ENCODE data around the gene HORMAD2.
A peak's percentile ranks its signal among the peaks of the same experiment; 100 is the strongest.
"Not testable (repeated sequence)": the region's sequence is repeated elsewhere in the genome, so short reads cannot be mapped to it uniquely, and the experiment has no call there.

Gene HORMAD2

DNA sequence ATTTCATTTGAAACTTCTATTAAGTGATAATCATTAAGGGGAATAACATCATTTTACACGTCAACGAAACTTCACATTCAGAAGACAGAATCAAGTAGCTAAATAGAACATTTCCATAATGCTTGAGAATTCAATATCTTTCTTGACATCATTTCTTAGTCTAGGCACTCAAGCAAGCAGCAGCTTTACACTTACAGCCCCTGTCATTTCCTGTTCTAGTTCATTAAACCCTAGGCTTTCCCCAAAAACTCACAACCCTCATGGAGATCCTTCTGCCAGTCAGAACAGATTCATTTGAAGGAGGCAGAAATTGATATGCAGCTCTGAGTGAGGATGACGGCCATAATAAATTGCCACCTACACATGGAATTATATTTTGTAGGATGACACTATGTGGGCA, 5.3 kb upstream of the HORMAD2 start:
- no peak overlapping the region for H3K4me3 Mint-ChIP-seq
- DNase-seq = no peak
- peaks cover 13% of the 10 kb centered on the region for H3K27me3 Mint-ChIP-seq
- no peaks in the 10 kb centered on the region for H3K9me3 Mint-ChIP-seq
- H3K36me3 Mint-ChIP-seq (ENCODE audit: low read depth) = no peaks in the 10 kb centered on the region
- H3K4me1 Mint-ChIP-seq (ENCODE audit: low read depth) = peaks cover 18% of the 10 kb centered on the region
- H3K27ac Mint-ChIP-seq = no peak overlapping the region

GRCh38 chr22:30077279-30077880, 2.9 kb upstream of the HORMAD2 start:
- Mint-ChIP-seq H3K27me3 (peaks cover 21% of the 10 kb centered on the region), H3K27ac (no peak overlapping the region), H3K4me1 (ENCODE audit: low read depth) (peaks cover 18% of the 10 kb centered on the region), H3K4me3 (no peak overlapping the region), H3K9me3 (no peaks in the 10 kb centered on the region), H3K36me3 (ENCODE audit: low read depth) (no peaks in the 10 kb centered on the region)
- DNase-seq = no peak

- no peak for DNase-seq
- Mint-ChIP-seq H3K36me3 (ENCODE audit: low read depth) (no peaks in the 10 kb centered on the region), H3K27me3 (peaks cover 21% of the 10 kb centered on the region), H3K27ac (peak overlapping the region; percentile 83), H3K9me3 (no peaks in the 10 kb centered on the region), H3K4me3 (peak overlapping the region; percentile 6), H3K4me1 (ENCODE audit: low read depth) (peaks cover 16% of the 10 kb centered on the region)
These were observed 1.6 kb upstream of the HORMAD2 start for GRCh38 chr22:30078320-30079311.

GRCh38 chr22:30080805-30081204, 541 bp downstream of the HORMAD2 start:
- Mint-ChIP-seq H3K9me3 (no peaks in the 10 kb centered on the region), H3K36me3 (ENCODE audit: low read depth) (no peaks in the 10 kb centered on the region), H3K4me3 (no peak overlapping the region), H3K27me3 (peaks cover 16% of the 10 kb centered on the region), H3K27ac (no peak overlapping the region), H3K4me1 (ENCODE audit: low read depth) (peaks cover 16% of the 10 kb centered on the region)
- no peak for DNase-seq

GRCh38 chr22:30086496-30086895, 6.2 kb downstream of the HORMAD2 start:
- Mint-ChIP-seq H3K27me3 (peaks cover 7% of the 10 kb centered on the region), H3K27ac (no peak overlapping the region), H3K9me3 (no peaks in the 10 kb centered on the region), H3K36me3 (ENCODE audit: low read depth) (no peaks in the 10 kb centered on the region), H3K4me1 (ENCODE audit: low read depth) (peaks cover 8% of the 10 kb centered on the region), H3K4me3 (no peak overlapping the region)
- DNase-seq = no peak

DNA sequence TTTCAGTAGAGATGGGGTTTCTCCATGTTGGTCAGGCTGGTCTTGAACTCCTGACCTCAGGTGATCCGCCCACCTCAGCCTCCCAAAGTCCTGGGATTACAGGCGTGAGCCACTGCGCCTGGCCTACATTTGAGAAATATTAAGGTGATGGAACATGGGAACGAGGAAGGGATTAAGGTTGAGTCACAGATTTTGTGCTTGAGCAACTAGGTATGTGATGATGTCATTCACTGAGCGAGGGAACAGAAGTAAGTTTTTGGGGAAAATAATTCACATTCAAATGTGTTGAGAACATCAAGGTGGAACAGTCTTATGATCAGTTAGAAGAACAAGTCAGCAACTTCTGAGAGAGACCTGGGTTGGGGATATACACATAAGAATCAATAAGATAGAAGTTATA, 6.8 kb downstream of the HORMAD2 start:
- DNase-seq; H3K27ac Mint-ChIP-seq; H3K4me3 Mint-ChIP-seq; H3K27me3 Mint-ChIP-seq; H3K9me3 Mint-ChIP-seq; H3K4me1 Mint-ChIP-seq (ENCODE audit: low read depth); H3K36me3 Mint-ChIP-seq (ENCODE audit: low read depth): not testable (repeated sequence)

GRCh38 chr22:30087611-30088010, 7.3 kb downstream of the HORMAD2 start:
- Mint-ChIP-seq H3K9me3 (no peaks in the 10 kb centered on the region), H3K4me3 (no peak overlapping the region), H3K4me1 (ENCODE audit: low read depth) (peaks cover 8% of the 10 kb centered on the region), H3K36me3 (ENCODE audit: low read depth) (no peaks in the 10 kb centered on the region), H3K27me3 (peaks cover 11% of the 10 kb centered on the region), H3K27ac (no peak overlapping the region)
- no peak for DNase-seq

DNA sequence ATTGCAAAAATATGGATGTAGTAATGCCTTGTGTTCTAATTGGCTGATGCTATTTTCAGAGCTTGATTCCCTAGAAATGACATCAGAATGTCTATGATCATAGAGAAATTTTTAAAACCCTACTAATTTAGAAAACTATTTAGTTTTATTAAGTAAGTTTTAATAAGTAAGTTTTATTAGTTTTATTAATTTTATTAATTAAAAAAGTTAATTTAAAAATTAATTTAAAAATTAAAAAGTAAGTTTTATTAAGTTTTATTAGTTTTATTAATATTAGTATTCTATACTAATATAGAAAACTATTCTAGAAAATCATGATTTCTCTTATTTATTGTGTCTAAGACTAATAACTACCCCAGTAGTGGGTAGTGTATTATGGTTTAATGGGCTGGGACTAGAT, 8.2 kb downstream of the HORMAD2 start:
- Mint-ChIP-seq H3K27me3 (peaks cover 16% of the 10 kb centered on the region), H3K4me1 (ENCODE audit: low read depth) (peaks cover 8% of the 10 kb centered on the region), H3K27ac (no peak overlapping the region), H3K9me3 (no peaks in the 10 kb centered on the region), H3K36me3 (ENCODE audit: low read depth) (no peaks in the 10 kb centered on the region), H3K4me3 (no peak overlapping the region)
- no peak for DNase-seq

DNA sequence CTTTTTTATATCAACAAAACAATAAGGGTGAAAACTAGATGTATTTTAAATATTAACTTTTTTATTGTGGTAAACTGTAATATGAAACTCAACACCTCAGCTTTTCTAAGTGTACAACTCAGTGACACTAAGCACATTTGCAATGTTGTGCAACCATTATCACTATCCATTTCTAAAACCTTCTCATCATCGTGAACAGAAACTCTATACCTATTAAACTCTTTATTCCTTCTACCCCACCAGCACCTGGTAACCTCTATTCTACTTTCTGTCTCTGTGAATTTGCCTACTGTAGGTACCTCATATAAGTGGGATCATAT, 9.4 kb downstream of the HORMAD2 start:
- DNase-seq = no peak
- Mint-ChIP-seq H3K4me1 (ENCODE audit: low read depth) (peaks cover 8% of the 10 kb centered on the region), H3K27ac (no peak overlapping the region), H3K27me3 (peaks cover 19% of the 10 kb centered on the region), H3K9me3 (peaks cover 4% of the 10 kb centered on the region), H3K4me3 (no peak overlapping the region), H3K36me3 (ENCODE audit: low read depth) (no peaks in the 10 kb centered on the region)

- no peak overlapping the region for H3K27ac Mint-ChIP-seq
- H3K9me3 Mint-ChIP-seq = peaks cover 6% of the 10 kb centered on the region
- no peak for DNase-seq
- H3K27me3 Mint-ChIP-seq = peaks cover 22% of the 10 kb centered on the region
- H3K4me1 Mint-ChIP-seq (ENCODE audit: low read depth) = peaks cover 1% of the 10 kb centered on the region
- no peak overlapping the region for H3K4me3 Mint-ChIP-seq
- H3K36me3 Mint-ChIP-seq (ENCODE audit: low read depth) = no peaks in the 10 kb centered on the region
These were observed 12.4 kb downstream of the HORMAD2 start for GRCh38 chr22:30092686-30093085.

DNA sequence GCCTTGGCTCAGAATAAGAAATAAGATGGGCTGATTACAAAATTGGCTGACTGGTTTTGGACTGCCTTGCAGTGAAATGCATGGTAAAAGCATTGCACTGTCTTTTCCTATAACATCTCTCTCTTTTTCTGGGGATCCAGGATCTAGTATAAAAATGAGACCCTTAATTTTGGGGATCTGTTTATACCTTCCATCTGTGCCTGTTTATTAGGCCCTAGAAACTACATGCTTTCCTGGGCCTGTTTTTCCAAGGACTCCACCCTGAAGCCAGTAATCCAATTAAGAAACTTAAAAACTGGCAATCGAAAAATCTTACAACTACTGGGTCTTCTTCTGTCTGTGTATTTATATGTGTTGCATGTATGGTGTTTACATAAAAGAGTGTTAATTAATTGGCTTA, 14.5 kb downstream of the HORMAD2 start:
- H3K36me3 Mint-ChIP-seq (ENCODE audit: low read depth) = no peaks in the 10 kb centered on the region
- H3K4me3 Mint-ChIP-seq = no peak overlapping the region
- H3K27me3 Mint-ChIP-seq = peaks cover 19% of the 10 kb centered on the region
- H3K4me1 Mint-ChIP-seq (ENCODE audit: low read depth) = peaks cover 1% of the 10 kb centered on the region
- no peak overlapping the region for H3K27ac Mint-ChIP-seq
- DNase-seq = no peak
- peaks cover 6% of the 10 kb centered on the region for H3K9me3 Mint-ChIP-seq

GRCh38 chr22:30097861-30098260, 17.6 kb downstream of the HORMAD2 start:
- H3K36me3 Mint-ChIP-seq (ENCODE audit: low read depth) = no peaks in the 10 kb centered on the region
- H3K9me3 Mint-ChIP-seq = peaks cover 6% of the 10 kb centered on the region
- H3K4me1 Mint-ChIP-seq (ENCODE audit: low read depth) = peaks cover 20% of the 10 kb centered on the region
- no peak for DNase-seq
- H3K4me3 Mint-ChIP-seq = no peak overlapping the region
- H3K27me3 Mint-ChIP-seq = peaks cover 8% of the 10 kb centered on the region
- H3K27ac Mint-ChIP-seq = no peak overlapping the region

DNA sequence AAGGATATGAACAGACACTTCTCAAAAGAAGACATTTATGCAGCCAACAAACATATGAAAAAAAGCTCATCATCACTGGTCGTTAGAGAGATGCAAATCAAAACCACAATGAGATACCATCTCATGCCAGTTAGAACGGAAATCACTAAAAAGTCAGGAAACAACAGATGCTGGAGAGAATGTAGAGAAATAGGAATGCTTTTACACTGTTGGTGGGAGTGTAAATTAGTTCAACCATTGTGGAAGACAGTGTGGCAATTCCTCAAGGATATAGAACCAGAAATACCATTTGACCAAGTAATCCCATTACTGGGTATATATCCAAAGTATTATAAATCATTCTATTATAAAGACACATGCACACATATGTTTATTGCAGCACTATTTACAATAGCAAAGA, 20.5 kb downstream of the HORMAD2 start:
- not testable (repeated sequence) for H3K36me3 Mint-ChIP-seq (ENCODE audit: low read depth); H3K27me3 Mint-ChIP-seq; H3K4me3 Mint-ChIP-seq; H3K9me3 Mint-ChIP-seq; DNase-seq
- H3K27ac Mint-ChIP-seq = peak overlapping the region; percentile 15
- peaks cover 40% of the 10 kb centered on the region for H3K4me1 Mint-ChIP-seq (ENCODE audit: low read depth)

DNA sequence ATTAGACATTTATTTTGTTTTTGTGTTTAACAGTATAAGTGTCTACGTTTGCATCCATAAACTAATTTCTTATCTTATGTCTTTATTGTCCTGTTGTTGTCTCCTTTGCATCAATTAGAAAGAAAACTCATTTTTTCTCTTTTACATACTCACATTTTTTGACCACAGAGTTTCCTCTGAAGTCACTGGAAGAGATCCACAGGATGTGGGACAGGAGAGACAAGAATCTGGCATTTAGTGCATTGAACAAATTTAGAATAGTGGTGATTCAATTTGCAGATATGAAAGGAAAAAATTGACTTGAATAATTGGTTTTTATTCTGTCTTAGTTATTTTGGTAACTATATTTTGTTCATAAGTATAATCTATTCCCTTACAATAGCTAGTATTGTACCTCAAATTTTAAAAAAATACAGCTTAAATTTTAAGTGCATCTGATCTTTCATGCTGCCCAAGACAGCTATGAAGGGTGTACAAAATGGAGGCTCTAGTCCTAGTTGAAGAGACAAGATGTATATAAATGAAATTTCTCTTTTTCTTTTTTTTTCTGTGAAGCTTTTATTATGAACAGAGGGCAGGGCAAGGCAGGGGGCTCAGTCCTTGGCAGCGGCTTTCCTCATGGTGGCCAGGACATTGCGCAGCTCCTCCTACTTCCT, 24.4 kb downstream of the HORMAD2 start:
- Mint-ChIP-seq H3K9me3 (no peaks in the 10 kb centered on the region), H3K36me3 (ENCODE audit: low read depth) (no peaks in the 10 kb centered on the region)

DNA sequence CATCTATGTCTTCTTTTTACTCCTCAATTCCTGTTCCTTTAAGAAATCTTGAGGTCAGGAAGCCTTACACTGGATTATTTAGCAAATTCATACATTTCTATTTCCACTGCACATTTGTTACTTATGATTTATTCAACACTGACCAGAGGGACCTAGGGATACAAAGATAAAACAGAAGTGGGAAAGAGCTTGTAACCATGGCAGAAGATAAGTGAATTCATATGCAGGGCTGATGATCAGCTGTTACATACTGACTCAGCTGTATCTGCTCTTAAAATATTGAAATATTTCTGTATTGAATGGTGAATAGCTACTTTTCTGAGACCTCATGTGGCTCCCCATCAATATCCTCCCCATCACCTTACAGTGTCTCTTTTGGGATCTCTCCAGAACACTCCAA, 25.2 kb downstream of the HORMAD2 start:
- DNase-seq = no peak
- peak overlapping the region; percentile 76 for H3K27ac Mint-ChIP-seq
- H3K9me3 Mint-ChIP-seq = no peaks in the 10 kb centered on the region
- no peaks in the 10 kb centered on the region for H3K36me3 Mint-ChIP-seq (ENCODE audit: low read depth)
- H3K4me1 Mint-ChIP-seq (ENCODE audit: low read depth) = peaks cover 39% of the 10 kb centered on the region
- no peaks in the 10 kb centered on the region for H3K27me3 Mint-ChIP-seq
- no peak overlapping the region for H3K4me3 Mint-ChIP-seq

More for the DNA sequence above, 24.4 kb downstream of the HORMAD2 start:
- Mint-ChIP-seq H3K27ac (peak overlapping the region; percentile 76), H3K27me3 (no peaks in the 10 kb centered on the region), H3K4me3 (peak overlapping the region; percentile 15), H3K4me1 (ENCODE audit: low read depth) (peaks cover 45% of the 10 kb centered on the region)
- DNase-seq = no peak
